ENCODE results near the gene FAM114A1. TPM values are rescaled to one million over a fixed set of nuclear protein-coding genes. Genes with fewer than 3 reads are reported as not detected.
A peak's percentile ranks its signal among the peaks of the same experiment; 100 is the strongest.

The FAM114A1 gene
- total RNA-seq, 3 donors from 2014 or later (not counting 1 experiment from before 2014, with no cell fraction given): 0.31 to 0.70 TPM; not detected in 1

GRCh38 chr4:38955957-38956356 lies 88.4 kb downstream of the FAM114A1 start:
- no peaks in the 10 kb centered on the region for H3K4me1 Mint-ChIP-seq
- H3K4me3 Mint-ChIP-seq: no peak overlapping the region

DNA sequence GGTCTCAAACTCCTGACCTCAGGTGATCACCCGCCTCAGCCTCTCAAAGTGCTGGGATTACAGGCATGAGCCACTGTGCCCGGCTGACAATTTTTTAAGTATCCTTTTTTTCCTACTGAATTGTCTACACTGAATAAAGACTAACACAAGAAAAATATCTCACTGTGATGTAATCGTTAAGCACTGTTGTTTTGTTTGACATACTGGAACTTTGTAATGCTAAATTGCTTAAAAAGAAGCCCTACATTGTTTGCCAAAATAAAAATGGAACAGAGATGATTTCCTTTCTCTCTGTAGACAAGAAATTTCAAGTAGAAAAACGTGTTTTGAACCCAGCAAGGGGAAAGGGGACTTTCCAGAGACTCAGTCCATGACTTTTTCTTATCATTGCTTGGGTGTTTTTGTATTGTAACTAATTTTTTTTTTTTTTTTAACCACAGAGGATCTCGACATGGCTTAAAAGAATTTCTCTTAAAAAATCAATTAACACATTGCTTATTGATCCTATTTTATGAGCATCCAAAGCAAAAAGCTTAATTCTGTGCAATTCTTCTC lies 89.7 kb downstream of the FAM114A1 start:
- Histone ChIP-seq H3K4me1 (ENCODE audit: control insufficient read depth, insufficient read depth, low read length) (no peaks in the 10 kb centered on the region), H3K36me3 (ENCODE audit: control insufficient read depth, insufficient read depth, low read length) (no peaks in the 10 kb centered on the region), H3K9me3 (ENCODE audit: control insufficient read depth, insufficient read depth, low read length) (no peaks in the 10 kb centered on the region), H3K27me3 (ENCODE audit: control insufficient read depth, insufficient read depth, low read length) (no peaks in the 10 kb centered on the region), H3K4me3 (ENCODE audit: low read length) (no peak overlapping the region), H3K27ac (ENCODE audit: low read length) (no peak overlapping the region)
- H3K36me3 Mint-ChIP-seq: no peaks in the 10 kb centered on the region
- intact Hi-C loops (cut with micrococcal nuclease): no loop called here
- peaks cover 0 to 5% of the 10 kb centered on the region in 2 donors for H3K27me3 Mint-ChIP-seq (ENCODE audit: low read depth in 2 of 2)
- WGBS (ENCODE audit: insufficient coverage): 70% methylated on average over 5 of the region's 5 CpGs
- DNase-seq (peak in 1 of 2 donors; percentile 33), ATAC-seq (no peak)
- TF ChIP-seq, protein P1, sequence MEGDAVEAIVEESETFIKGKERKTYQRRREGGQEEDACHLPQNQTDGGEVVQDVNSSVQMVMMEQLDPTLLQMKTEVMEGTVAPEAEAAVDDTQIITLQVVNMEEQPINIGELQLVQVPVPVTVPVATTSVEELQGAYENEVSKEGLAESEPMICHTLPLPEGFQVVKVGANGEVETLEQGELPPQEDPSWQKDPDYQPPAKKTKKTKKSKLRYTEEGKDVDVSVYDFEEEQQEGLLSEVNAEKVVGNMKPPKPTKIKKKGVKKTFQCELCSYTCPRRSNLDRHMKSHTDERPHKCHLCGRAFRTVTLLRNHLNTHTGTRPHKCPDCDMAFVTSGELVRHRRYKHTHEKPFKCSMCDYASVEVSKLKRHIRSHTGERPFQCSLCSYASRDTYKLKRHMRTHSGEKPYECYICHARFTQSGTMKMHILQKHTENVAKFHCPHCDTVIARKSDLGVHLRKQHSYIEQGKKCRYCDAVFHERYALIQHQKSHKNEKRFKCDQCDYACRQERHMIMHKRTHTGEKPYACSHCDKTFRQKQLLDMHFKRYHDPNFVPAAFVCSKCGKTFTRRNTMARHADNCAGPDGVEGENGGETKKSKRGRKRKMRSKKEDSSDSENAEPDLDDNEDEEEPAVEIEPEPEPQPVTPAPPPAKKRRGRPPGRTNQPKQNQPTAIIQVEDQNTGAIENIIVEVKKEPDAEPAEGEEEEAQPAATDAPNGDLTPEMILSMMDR (IDR thresholded peaks at IDR 0.05): no peak
- no peak overlapping the region for H3K27ac Mint-ChIP-seq
- peaks cover 0 to 2% of the 10 kb centered on the region in 2 donors for H3K9me3 Mint-ChIP-seq
- no peak overlapping the region for H3K4me3 Mint-ChIP-seq
- no peaks in the 10 kb centered on the region for H3K4me1 Mint-ChIP-seq

More at GRCh38 chr4:38955957-38956356, 88.4 kb downstream of the FAM114A1 start:
- DNase-seq (no peak), ATAC-seq (no peak)
- H3K36me3 Mint-ChIP-seq: no peaks in the 10 kb centered on the region
- no peaks in the 10 kb centered on the region for H3K4me1 ChIP-seq (ENCODE audit: control insufficient read depth, insufficient read depth, low read length)
- H3K27ac ChIP-seq (ENCODE audit: low read length): no peak overlapping the region
- intact Hi-C loops (cut with micrococcal nuclease): no loop called here
- peaks cover 0 to 5% of the 10 kb centered on the region in 2 donors for H3K27me3 Mint-ChIP-seq (ENCODE audit: low read depth in 2 of 2)
- H3K9me3 ChIP-seq (ENCODE audit: control insufficient read depth, insufficient read depth, low read length): no peaks in the 10 kb centered on the region
- no peaks in the 10 kb centered on the region for H3K9me3 Mint-ChIP-seq
- no peak overlapping the region for H3K4me3 ChIP-seq (ENCODE audit: low read length)
- WGBS (ENCODE audit: insufficient coverage): 96% methylated on average over 4 of the region's 4 CpGs
- no peak overlapping the region for H3K27ac Mint-ChIP-seq
- no peaks in the 10 kb centered on the region for H3K36me3 ChIP-seq (ENCODE audit: control insufficient read depth, insufficient read depth, low read length)
- H3K27me3 ChIP-seq (ENCODE audit: control insufficient read depth, insufficient read depth, low read length): no peaks in the 10 kb centered on the region
- TF ChIP-seq, protein P1 (IDR thresholded peaks at IDR 0.05): no peak

DNA sequence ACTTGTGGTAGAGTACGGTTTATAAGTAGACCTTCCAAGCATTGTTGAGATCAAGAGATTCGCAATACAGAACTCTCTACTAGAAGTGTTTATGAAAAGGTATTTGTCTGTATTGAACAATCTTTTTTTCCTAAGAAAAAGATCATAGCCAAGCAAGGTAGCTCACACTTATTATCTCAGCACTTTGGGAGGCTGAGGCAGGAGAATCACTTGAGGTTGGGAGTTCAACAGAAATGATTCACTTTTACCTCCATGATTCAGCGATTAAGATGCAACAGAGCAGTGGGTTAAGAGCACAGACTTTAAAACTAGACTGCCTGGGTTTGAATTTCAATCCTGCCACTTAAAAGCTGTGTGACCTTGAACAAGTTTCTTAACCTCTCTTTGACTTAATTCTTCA lies 90.3 kb downstream of the FAM114A1 start:
- Histone ChIP-seq H3K27me3 (ENCODE audit: control insufficient read depth, insufficient read depth, low read length) (no peaks in the 10 kb centered on the region), H3K4me1 (ENCODE audit: control insufficient read depth, insufficient read depth, low read length) (no peaks in the 10 kb centered on the region), H3K9me3 (ENCODE audit: control insufficient read depth, insufficient read depth, low read length) (no peaks in the 10 kb centered on the region), H3K4me3 (ENCODE audit: low read length) (no peak overlapping the region), H3K27ac (ENCODE audit: low read length) (no peak overlapping the region), H3K36me3 (ENCODE audit: control insufficient read depth, insufficient read depth, low read length) (no peaks in the 10 kb centered on the region)
- 98% methylated on average over 3 of the region's 3 CpGs for WGBS (ENCODE audit: insufficient coverage)
- intact Hi-C loops (cut with micrococcal nuclease): no loop called here
- Mint-ChIP-seq H3K4me1 (no peaks in the 10 kb centered on the region), H3K36me3 (no peaks in the 10 kb centered on the region), H3K9me3 (peaks cover 0 to 2% of the 10 kb centered on the region in 2 donors), H3K27ac (no peak overlapping the region), H3K4me3 (no peak overlapping the region), H3K27me3 (ENCODE audit: low read depth in 2 of 2) (peaks cover 0 to 5% of the 10 kb centered on the region in 2 donors)
- TF ChIP-seq, protein P1 (IDR thresholded peaks at IDR 0.05): no peak
- ATAC-seq (no peak), DNase-seq (no peak)

Data from natural killer cell (primary cell).